ENCODE results near the gene MED16.
A peak's percentile ranks its signal among the peaks of the same experiment; 100 is the strongest.
"Not testable (repeated sequence)": the region's sequence is repeated elsewhere in the genome, so short reads cannot be mapped to it uniquely, and the experiment has no call there.

Gene MED16

GRCh38 chr19:870314-870713, 22.7 kb downstream of the MED16 start:
- DNase-seq, result no peak

GRCh38 chr19:869245-870177, 23.5 kb downstream of the MED16 start:
- DNase-seq, result no peak

GRCh38 chr19:868458-869244, 24.3 kb downstream of the MED16 start:
- DNase-seq, result no peak

GRCh38 chr19:867855-868457, 25.0 kb downstream of the MED16 start:
- no peak for DNase-seq

- DNase-seq, result no peak
Measured at GRCh38 chr19:867301-867793, 25.6 kb downstream of the MED16 start.

GRCh38 chr19:866769-867300, 26.2 kb downstream of the MED16 start:
- no peak for DNase-seq

- DNase-seq, result no peak
Measured at GRCh38 chr19:863315-863620, 29.7 kb downstream of the MED16 start.

- DNase-seq, result peak; percentile 79
Measured at GRCh38 chr19:862581-863314, 30.2 kb downstream of the MED16 start.

GRCh38 chr19:861756-862580, 31.0 kb downstream of the MED16 start:
- DNase-seq, result peak; percentile 71

- DNase-seq, result no peak
Measured at GRCh38 chr19:861141-861755, 31.7 kb downstream of the MED16 start.

GRCh38 chr19:858868-859843, 33.8 kb downstream of the MED16 start, which contains the start of gene CFD:
Gene CFD (plus strand): TSS chr19:859664. CDS start chr19:859690, 26 bp downstream.
- no peak for DNase-seq

- no peak for DNase-seq
Measured at GRCh38 chr19:858284-858683, 34.7 kb downstream of the MED16 start.

GRCh38 chr19:855566-856120, 37.3 kb downstream of the MED16 start:
- no peak for DNase-seq

- no peak for DNase-seq
Measured at GRCh38 chr19:855142-855541, 37.8 kb downstream of the MED16 start.

GRCh38 chr19:854549-854948, 38.4 kb downstream of the MED16 start:
- no peak for DNase-seq

GRCh38 chr19:853614-854220, 39.3 kb downstream of the MED16 start:
- DNase-seq, result not testable (repeated sequence)

- DNase-seq, result no peak
Measured at GRCh38 chr19:853014-853585, 39.9 kb downstream of the MED16 start.

All from stimulated activated CD4-positive, alpha-beta T cell treated with anti-CD3 and anti-CD28 coated beads, Interleukin-4, amount 100 ng/mL, for 1 hour (primary cell).